Measurements from ENCODE around the gene KRT1. TPM values are rescaled to one million over a fixed set of nuclear protein-coding genes. Genes with fewer than 3 reads are reported as not detected.

Gene KRT1
- polyA plus RNA-seq, 1 donor from 2014 or later: not detected

GRCh38 chr12:52659951-52660350 lies 20.3 kb downstream of the KRT1 start:
- H3K9me3 ChIP-seq (ENCODE audit: low read length): no peaks in the 10 kb centered on the region
- no peaks in the 10 kb centered on the region for H3K79me2 ChIP-seq (replicated peaks; ENCODE audit: insufficient read depth, low read length)
- no peak overlapping the region for H3K4me3 ChIP-seq (ENCODE audit: low read length)
- no peaks in the 10 kb centered on the region for H3K9me2 ChIP-seq (ENCODE audit: insufficient read depth, low read length)
- H2AFZ ChIP-seq (ENCODE audit: low read depth, low read length): no peak overlapping the region
- no peaks in the 10 kb centered on the region for H3K36me3 ChIP-seq (ENCODE audit: insufficient read depth, low read length)
- no peak overlapping the region for H3K4me2 ChIP-seq (ENCODE audit: low read length)
- H3F3A ChIP-seq (ENCODE audit: insufficient read depth, low read length, poor library complexity, severe bottlenecking): no peaks in the 10 kb centered on the region
- TF ChIP-seq, protein P1, sequence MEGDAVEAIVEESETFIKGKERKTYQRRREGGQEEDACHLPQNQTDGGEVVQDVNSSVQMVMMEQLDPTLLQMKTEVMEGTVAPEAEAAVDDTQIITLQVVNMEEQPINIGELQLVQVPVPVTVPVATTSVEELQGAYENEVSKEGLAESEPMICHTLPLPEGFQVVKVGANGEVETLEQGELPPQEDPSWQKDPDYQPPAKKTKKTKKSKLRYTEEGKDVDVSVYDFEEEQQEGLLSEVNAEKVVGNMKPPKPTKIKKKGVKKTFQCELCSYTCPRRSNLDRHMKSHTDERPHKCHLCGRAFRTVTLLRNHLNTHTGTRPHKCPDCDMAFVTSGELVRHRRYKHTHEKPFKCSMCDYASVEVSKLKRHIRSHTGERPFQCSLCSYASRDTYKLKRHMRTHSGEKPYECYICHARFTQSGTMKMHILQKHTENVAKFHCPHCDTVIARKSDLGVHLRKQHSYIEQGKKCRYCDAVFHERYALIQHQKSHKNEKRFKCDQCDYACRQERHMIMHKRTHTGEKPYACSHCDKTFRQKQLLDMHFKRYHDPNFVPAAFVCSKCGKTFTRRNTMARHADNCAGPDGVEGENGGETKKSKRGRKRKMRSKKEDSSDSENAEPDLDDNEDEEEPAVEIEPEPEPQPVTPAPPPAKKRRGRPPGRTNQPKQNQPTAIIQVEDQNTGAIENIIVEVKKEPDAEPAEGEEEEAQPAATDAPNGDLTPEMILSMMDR (IDR thresholded peaks at IDR 0.05; ENCODE audit: poor library complexity, severe bottlenecking): no peak
- TF ChIP-seq SMC3 (conservative IDR thresholded peaks at IDR 0.05; ENCODE audit: poor library complexity) (no peak), MXI1 (conservative IDR thresholded peaks at IDR 0.05; ENCODE audit: poor library complexity, severe bottlenecking) (no peak), POLR2AphosphoS5 (IDR thresholded peaks at IDR 0.05) (no peak), EZH2 (IDR thresholded peaks at IDR 0.05; ENCODE audit: borderline replicate concordance, insufficient read depth, low read length, poor library complexity, severe bottlenecking) (no peak), EP300 (conservative IDR thresholded peaks at IDR 0.05; ENCODE audit: poor library complexity, severe bottlenecking) (no peak), RAD21 (conservative IDR thresholded peaks at IDR 0.05) (no peak), TAF1 (IDR thresholded peaks at IDR 0.05; ENCODE audit: low read depth) (no peak)
- TF ChIP-seq, protein P2, sequence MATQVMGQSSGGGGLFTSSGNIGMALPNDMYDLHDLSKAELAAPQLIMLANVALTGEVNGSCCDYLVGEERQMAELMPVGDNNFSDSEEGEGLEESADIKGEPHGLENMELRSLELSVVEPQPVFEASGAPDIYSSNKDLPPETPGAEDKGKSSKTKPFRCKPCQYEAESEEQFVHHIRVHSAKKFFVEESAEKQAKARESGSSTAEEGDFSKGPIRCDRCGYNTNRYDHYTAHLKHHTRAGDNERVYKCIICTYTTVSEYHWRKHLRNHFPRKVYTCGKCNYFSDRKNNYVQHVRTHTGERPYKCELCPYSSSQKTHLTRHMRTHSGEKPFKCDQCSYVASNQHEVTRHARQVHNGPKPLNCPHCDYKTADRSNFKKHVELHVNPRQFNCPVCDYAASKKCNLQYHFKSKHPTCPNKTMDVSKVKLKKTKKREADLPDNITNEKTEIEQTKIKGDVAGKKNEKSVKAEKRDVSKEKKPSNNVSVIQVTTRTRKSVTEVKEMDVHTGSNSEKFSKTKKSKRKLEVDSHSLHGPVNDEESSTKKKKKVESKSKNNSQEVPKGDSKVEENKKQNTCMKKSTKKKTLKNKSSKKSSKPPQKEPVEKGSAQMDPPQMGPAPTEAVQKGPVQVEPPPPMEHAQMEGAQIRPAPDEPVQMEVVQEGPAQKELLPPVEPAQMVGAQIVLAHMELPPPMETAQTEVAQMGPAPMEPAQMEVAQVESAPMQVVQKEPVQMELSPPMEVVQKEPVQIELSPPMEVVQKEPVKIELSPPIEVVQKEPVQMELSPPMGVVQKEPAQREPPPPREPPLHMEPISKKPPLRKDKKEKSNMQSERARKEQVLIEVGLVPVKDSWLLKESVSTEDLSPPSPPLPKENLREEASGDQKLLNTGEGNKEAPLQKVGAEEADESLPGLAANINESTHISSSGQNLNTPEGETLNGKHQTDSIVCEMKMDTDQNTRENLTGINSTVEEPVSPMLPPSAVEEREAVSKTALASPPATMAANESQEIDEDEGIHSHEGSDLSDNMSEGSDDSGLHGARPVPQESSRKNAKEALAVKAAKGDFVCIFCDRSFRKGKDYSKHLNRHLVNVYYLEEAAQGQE (IDR thresholded peaks at IDR 0.05; ENCODE audit: borderline replicate concordance): no peak
- no peak overlapping the region for H3K9ac ChIP-seq (ENCODE audit: low read length)
- no peak overlapping the region for H3K27ac ChIP-seq (ENCODE audit: low read length)
- H3K27me3 ChIP-seq (ENCODE audit: insufficient read depth, low read depth, low read length): no peaks in the 10 kb centered on the region
- no peaks in the 10 kb centered on the region for H4K20me1 ChIP-seq (ENCODE audit: insufficient read depth)

GRCh38 chr12:52659395-52659794 lies 20.8 kb downstream of the KRT1 start:
- Histone ChIP-seq H3K79me2 (replicated peaks; ENCODE audit: insufficient read depth, low read length) (no peaks in the 10 kb centered on the region), H3K36me3 (ENCODE audit: insufficient read depth, low read length) (no peaks in the 10 kb centered on the region), H3K9ac (ENCODE audit: low read length) (no peak overlapping the region), H3F3A (ENCODE audit: insufficient read depth, low read length, poor library complexity, severe bottlenecking) (no peaks in the 10 kb centered on the region), H2AFZ (ENCODE audit: low read depth, low read length) (no peak overlapping the region), H3K9me3 (ENCODE audit: low read length) (no peaks in the 10 kb centered on the region), H3K4me2 (ENCODE audit: low read length) (no peak overlapping the region), H3K9me2 (ENCODE audit: insufficient read depth, low read length) (no peaks in the 10 kb centered on the region), H3K4me3 (ENCODE audit: low read length) (no peak overlapping the region), H4K20me1 (ENCODE audit: insufficient read depth) (no peaks in the 10 kb centered on the region), H3K27me3 (ENCODE audit: insufficient read depth, low read depth, low read length) (no peaks in the 10 kb centered on the region), H3K27ac (ENCODE audit: low read length) (no peak overlapping the region)
- TF ChIP-seq SMC3 (conservative IDR thresholded peaks at IDR 0.05; ENCODE audit: poor library complexity) (no peak), RAD21 (conservative IDR thresholded peaks at IDR 0.05) (no peak), EZH2 (IDR thresholded peaks at IDR 0.05; ENCODE audit: borderline replicate concordance, insufficient read depth, low read length, poor library complexity, severe bottlenecking) (no peak), TAF1 (IDR thresholded peaks at IDR 0.05; ENCODE audit: low read depth) (no peak), EP300 (conservative IDR thresholded peaks at IDR 0.05; ENCODE audit: poor library complexity, severe bottlenecking) (no peak), MXI1 (conservative IDR thresholded peaks at IDR 0.05; ENCODE audit: poor library complexity, severe bottlenecking) (no peak), POLR2AphosphoS5 (IDR thresholded peaks at IDR 0.05) (no peak)
- TF ChIP-seq, protein P2 (IDR thresholded peaks at IDR 0.05; ENCODE audit: borderline replicate concordance): no peak
- TF ChIP-seq, protein P1 (IDR thresholded peaks at IDR 0.05; ENCODE audit: poor library complexity, severe bottlenecking): no peak

Measured in neural cell (in vitro differentiated cells).